ENCODE results near the gene SV2C.
"Not testable (repeated sequence)": the region's sequence is repeated elsewhere in the genome, so short reads cannot be mapped to it uniquely, and the experiment has no call there.

SV2C gene

GRCh38 chr5:76305775-76306174 is 222.6 kb downstream of the SV2C start:
- no peak for DNase-seq

GRCh38 chr5:76310208-76310607 is 227.0 kb downstream of the SV2C start:
- no peak for DNase-seq

- DNase-seq = no peak
These were observed 229.6 kb downstream of the SV2C start for GRCh38 chr5:76312783-76313182.

- no peak for DNase-seq
These were observed 231.5 kb downstream of the SV2C start for GRCh38 chr5:76314643-76315042.

- DNase-seq = no peak
These were observed 236.5 kb downstream of the SV2C start for GRCh38 chr5:76319673-76320072.

- not testable (repeated sequence) for DNase-seq
These were observed 240.3 kb downstream of the SV2C start for GRCh38 chr5:76323494-76323893.

GRCh38 chr5:76325326-76325725 is 242.1 kb downstream of the SV2C start:
- no peak for DNase-seq

GRCh38 chr5:76325876-76326491 is 242.8 kb downstream of the SV2C start:
- no peak for DNase-seq

GRCh38 chr5:76326577-76327302 is 243.6 kb downstream of the SV2C start:
- DNase-seq = no peak

- no peak for DNase-seq
These were observed 246.2 kb downstream of the SV2C start for GRCh38 chr5:76329346-76329745.

GRCh38 chr5:76331126-76331525 is 247.9 kb downstream of the SV2C start:
- no peak for DNase-seq

- DNase-seq = no peak
These were observed 248.9 kb downstream of the SV2C start for GRCh38 chr5:76332102-76332501.

GRCh38 chr5:76332611-76333205 is 249.5 kb downstream of the SV2C start:
- no peak for DNase-seq

- no peak for DNase-seq
These were observed 250.4 kb downstream of the SV2C start for GRCh38 chr5:76333571-76333970.

- no peak for DNase-seq
These were observed 251.4 kb downstream of the SV2C start for GRCh38 chr5:76334574-76334973.

GRCh38 chr5:76335451-76335850 is 252.3 kb downstream of the SV2C start:
- DNase-seq = not testable (repeated sequence)

GRCh38 chr5:76336253-76336809 is 253.1 kb downstream of the SV2C start:
- DNase-seq = not testable (repeated sequence)

- peak; percentile 25 for DNase-seq
These were observed 254.8 kb downstream of the SV2C start for GRCh38 chr5:76337953-76338451.

- no peak for DNase-seq
These were observed 256.7 kb downstream of the SV2C start for GRCh38 chr5:76339919-76340318.

GRCh38 chr5:76341651-76342334 is 258.6 kb downstream of the SV2C start:
- no peak for DNase-seq

- DNase-seq = no peak
These were observed 259.3 kb downstream of the SV2C start for GRCh38 chr5:76342474-76342873.

- DNase-seq = no peak
These were observed 262.4 kb downstream of the SV2C start for GRCh38 chr5:76345582-76345981.

GRCh38 chr5:76351176-76351575 is 268.0 kb downstream of the SV2C start:
- DNase-seq = no peak

All from femur (tissue), 1 donor.